Activated CD4-positive, alpha-beta T cell treated with anti-CD3 and anti-CD28 coated beads, Interleukin-2, Interleukin-4, amounts not matched to agents 100 ng/mL and 50 ng/mL, durations not matched to agents 16 hours and 8 hours (primary cell): ENCODE results near the gene KRT83.
"Not testable (repeated sequence)": the region's sequence is repeated elsewhere in the genome, so short reads cannot be mapped to it uniquely, and the experiment has no call there.

Source experiments
- DNase-seq: peaks from one replicate; pipeline ENCODE4 v3.0.0-alpha.2; 2020; ENCODE audit warnings: low spot score

Gene KRT83

DNA sequence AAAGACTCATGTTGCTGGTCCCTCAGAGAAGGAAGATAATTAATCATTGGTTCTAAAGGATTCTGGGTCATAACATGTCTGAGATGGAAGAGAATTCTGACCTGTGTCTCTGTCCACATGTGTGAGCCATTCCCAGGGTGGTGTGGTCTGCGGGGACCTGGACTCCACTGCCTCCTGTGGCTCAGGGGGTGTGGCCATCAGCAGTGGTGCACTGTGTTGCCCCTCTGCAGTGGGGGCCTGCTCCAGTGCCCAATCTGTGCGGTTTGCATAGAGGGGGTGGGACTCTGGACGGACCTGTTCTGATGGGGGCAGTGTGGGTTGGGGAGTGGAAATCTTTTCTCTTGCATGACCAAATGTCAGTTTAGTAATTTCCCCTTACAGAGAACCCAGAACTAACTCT is 32.6 kb upstream of the KRT83 start:
- DNase-seq, result no peak

GRCh38 chr12:52352951-52353350 is 31.8 kb upstream of the KRT83 start:
- no peak for DNase-seq

DNA sequence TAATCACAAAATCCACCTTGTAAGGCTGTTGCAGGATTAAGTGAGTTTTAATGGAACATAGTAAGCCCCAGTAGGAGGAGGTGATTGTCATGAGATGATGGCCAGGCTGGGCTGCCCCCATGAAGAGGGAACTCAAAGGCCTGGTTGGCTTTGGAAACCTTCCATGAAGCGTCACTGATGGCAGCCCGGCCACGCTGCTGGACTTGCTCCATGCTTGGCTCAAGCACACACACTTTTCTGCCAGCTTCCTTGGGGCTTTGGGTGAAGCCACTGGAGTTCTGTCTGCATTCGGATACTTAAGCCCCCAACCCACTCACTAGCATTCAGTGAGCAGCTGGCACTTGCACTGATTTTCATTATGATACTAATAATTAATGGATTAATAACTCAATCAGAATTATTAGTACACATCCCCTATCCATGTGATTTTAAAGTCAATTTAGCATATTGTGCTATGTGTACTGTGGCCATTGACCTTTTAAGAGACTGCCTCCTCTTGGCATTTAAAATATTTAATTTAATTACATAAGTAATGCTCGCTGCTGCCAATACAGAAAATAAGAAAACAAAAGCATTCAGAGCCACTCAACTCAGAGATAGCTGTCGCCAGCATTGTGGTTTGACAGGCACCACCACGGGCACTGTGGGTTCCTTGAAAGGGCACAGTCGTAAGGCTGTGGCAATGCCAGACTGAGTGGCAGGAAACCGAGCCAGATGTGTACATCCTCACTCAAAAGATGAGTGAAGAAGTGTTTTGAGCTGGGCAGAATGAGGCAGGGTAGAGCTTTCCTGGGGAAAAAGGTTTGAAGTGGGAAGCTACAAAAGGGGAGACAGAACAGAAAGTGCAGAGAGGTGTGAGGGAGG is 30.2 kb upstream of the KRT83 start:
- peak; percentile 36 for DNase-seq

- DNase-seq, result no peak
These were observed 29.6 kb upstream of the KRT83 start for GRCh38 chr12:52350786-52351185.

- no peak for DNase-seq
These were observed 28.9 kb upstream of the KRT83 start for GRCh38 chr12:52350021-52350620.

- no peak for DNase-seq
These were observed 28.0 kb upstream of the KRT83 start for GRCh38 chr12:52349196-52349595.

- DNase-seq, result no peak
These were observed 26.6 kb upstream of the KRT83 start for GRCh38 chr12:52347551-52348510.

- no peak for DNase-seq
These were observed 25.8 kb upstream of the KRT83 start for GRCh38 chr12:52347016-52347415.

DNA sequence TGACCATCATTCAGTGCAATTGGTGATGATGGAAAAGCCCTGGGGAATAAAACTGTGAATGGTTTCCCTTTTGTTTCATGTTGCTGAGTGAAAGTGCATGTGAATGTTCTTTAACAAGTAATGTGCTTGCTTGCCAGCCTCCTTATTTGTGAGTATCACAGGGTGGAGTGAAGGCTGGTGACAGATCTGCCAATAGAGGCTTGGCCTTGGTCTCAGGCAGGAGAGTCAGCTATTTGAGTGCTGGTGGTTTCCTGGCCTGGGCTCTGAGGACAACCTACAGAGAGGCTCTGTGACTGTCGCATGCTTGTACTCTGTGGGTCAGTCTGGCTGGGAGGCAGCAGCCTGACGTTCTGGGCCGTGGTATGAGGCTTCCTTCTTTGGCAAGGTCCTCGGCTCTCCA is 25.4 kb upstream of the KRT83 start:
- DNase-seq, result no peak

DNA sequence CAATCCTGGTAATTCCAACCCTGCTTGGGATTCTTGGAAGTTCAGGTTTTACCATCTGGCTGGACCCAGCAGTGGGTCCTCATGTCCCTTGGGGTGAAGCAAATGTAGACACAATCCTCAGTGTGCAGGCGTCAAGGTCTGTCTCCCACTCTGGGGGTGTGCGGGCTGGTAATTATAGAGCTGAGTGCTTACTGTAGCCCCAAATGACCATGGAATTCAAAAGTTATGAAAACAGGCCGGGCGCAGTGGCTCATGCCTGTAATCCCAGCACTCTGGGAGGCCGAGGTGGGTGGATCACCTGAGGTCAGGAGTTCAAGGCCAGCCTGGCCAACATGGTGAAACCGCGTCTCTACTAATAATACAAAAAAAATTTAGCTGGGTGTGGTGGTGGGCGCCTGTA is 23.8 kb upstream of the KRT83 start:
- not testable (repeated sequence) for DNase-seq

DNA sequence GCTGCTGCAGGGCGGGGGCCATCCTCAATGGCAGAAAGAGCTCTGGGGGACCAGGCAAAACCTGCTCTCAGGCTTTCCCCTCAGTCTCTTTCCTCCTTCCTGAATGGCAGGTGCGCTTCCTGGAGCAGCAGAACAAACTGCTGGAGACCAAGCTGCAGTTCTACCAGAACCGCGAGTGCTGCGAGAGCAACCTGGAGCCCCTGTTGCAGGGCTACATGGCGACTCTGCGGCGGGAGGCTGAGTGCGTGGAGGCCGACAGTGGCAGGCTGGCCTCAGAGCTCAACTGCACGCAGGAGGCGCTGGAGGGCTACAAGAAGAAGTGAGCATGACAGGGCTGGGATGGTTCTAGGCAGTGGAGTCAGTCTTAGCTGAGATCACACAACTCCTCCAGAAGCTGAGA is 22.9 kb upstream of the KRT83 start:
- DNase-seq, result no peak

GRCh38 chr12:52343550-52343949 is 22.4 kb upstream of the KRT83 start:
- DNase-seq, result no peak

- DNase-seq, result no peak
These were observed 21.7 kb upstream of the KRT83 start for GRCh38 chr12:52342781-52343490.

- no peak for DNase-seq
These were observed 19.9 kb upstream of the KRT83 start for GRCh38 chr12:52341066-52341580.

DNA sequence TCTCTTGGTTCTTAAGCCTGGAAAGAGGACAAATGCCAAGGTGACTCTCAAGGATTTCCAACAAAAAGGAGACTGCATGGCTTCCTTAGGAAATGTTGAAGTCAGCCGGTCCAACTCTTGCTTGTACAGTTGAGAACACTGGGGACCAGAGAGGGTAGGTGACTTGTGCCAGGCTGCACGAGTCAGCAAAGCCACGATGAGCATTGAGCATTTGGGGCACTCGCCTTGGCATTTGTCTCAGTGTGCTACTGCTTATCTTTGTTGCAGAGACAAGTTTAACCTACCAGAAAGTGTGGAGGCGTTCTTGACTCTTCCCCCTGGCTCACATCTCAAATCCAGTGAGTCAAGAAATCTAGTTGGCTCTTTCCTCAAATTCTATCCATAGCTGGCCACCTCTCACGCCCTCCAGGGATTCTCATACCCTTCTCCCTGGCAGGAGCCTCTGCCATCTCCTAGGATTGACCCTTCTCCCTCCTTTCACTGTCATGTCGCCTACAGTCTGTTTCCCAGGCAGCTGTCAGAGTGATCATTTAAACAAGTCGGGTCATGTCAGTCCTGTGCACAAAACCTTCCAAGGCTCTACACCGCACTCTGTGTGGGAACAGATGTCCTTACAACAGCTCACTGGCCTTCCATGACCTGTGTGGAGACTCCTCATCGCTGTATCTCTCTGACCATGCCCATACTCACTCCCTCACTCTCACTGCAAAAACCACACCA is 17.2 kb upstream of the KRT83 start:
- DNase-seq, result no peak

DNA sequence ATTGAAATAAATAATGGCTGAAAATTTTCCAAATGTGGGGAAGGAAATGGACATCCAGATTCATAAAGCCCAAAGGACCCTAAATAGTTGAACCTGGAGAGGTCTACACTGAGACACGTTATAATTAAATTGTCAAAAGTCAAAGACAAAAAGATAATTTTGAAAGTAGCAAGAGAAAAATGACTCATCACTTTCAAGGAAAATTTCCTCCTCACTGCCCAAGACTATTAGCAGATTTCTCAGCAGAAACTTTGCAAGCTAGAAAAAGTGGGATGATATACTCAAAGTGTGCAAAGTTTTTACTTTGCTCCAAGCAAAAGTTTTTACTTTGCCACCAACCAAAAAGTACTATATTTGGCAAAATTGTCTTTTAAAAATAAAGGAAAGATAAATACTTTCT is 15.9 kb upstream of the KRT83 start:
- no peak for DNase-seq

DNA sequence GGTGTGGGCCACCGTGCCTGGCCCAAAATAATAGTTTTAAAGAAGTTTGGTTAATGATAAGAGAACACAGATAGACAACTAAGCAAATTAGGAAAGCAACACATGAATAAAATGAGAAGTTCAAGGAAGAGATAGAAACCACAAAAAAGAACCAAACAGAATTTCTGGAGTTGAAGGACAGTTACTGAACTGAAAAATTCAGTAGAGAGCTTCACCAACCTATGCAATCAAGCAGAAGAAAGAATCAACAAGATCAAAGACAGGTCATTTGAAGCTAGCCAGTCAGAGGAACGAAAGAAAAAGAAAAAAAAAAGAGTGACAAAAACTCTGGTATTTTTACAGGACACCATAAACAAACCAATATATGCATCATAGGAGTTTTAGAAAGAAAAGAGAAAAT is 15.4 kb upstream of the KRT83 start:
- DNase-seq, result no peak

- DNase-seq, result no peak
These were observed 14.5 kb upstream of the KRT83 start for GRCh38 chr12:52335598-52336262.

GRCh38 chr12:52334185-52334584 is 13.0 kb upstream of the KRT83 start:
- DNase-seq, result no peak

- DNase-seq, result no peak
These were observed 12.1 kb upstream of the KRT83 start for GRCh38 chr12:52333321-52333720.
